BLaER1 treated with 17β-estradiol and CSF1 and Interleukin-3, amounts not matched to agents 10 nM and 100 nM (cell line): Measurements from ENCODE around the gene SMYD2.
A peak's percentile ranks its signal among the peaks of the same experiment; 100 is the strongest.

Source experiments
- H3K27ac ChIP-seq, 11 experiments: shearing (Covaris generic); formaldehyde crosslinking; 2 replicates each; pipeline ENCODE4 v1.8.1; 2022
- H3K27me3 ChIP-seq, 11 experiments: shearing (Covaris generic); formaldehyde crosslinking; 2 replicates each; pipeline ENCODE4 v1.8.1; 2022
- H3K36me3 ChIP-seq, 11 experiments: shearing (Covaris generic); formaldehyde crosslinking; 2 replicates each; pipeline ENCODE4 v1.8.1; 2022
- H3K4me1 ChIP-seq, 10 experiments: shearing (Covaris generic); formaldehyde crosslinking; 2 replicates each; pipeline ENCODE4 v1.8.1; 2022
- H3K4me2 ChIP-seq, 11 experiments: shearing (Covaris generic); formaldehyde crosslinking; 2 replicates each; pipeline ENCODE4 v1.8.1; 2022
- H3K4me3 ChIP-seq, 10 experiments: shearing (Covaris generic); formaldehyde crosslinking; 2 replicates each; pipeline ENCODE4 v1.8.1; 2022
- H3K9ac ChIP-seq, 11 experiments: shearing (Covaris generic); formaldehyde crosslinking; 2 replicates each; pipeline ENCODE4 v1.8.1; 2022
- H3K9me3 ChIP-seq, 11 experiments: shearing (Covaris generic); formaldehyde crosslinking; replicated peaks in 1 of 11; 2 replicates each; pipeline ENCODE4 v1.8.1; 2022
- H4K20me1 ChIP-seq, 11 experiments: shearing (Covaris generic); formaldehyde crosslinking; 2 replicates each; pipeline ENCODE4 v1.8.1; 2022
- Cebpa-rat ChIP-seq, 11 experiments: shearing (Covaris generic); IDR thresholded peaks; 2 replicates each; pipeline ENCODE4 v1.8.1; 2022

Gene SMYD2

GRCh38 chr1:214327514-214327913 lies 46.6 kb downstream of the SMYD2 start:
- TF ChIP-seq Cebpa-rat (IDR thresholded peaks at IDR 0.05), result no peak
- H3K4me3 ChIP-seq, result no peak overlapping the region
- H3K9ac ChIP-seq, result peak overlapping the region in 1 of 11 experiments; percentile 16; a peak in 1 of 22 replicates
- no peaks in the 10 kb centered on the region for H3K9me3 ChIP-seq
- H3K4me1 ChIP-seq, result peaks cover 13 to 21% (median 18%) of the 10 kb centered on the region in 10 experiments; a peak in 18 of 20 replicates
- H3K27me3 ChIP-seq, result no peaks in the 10 kb centered on the region
- peaks cover 0 to 18% (median 0%) of the 10 kb centered on the region in 11 experiments; a peak in 2 of 22 replicates for H4K20me1 ChIP-seq
- no peak overlapping the region for H3K27ac ChIP-seq
- H3K36me3 ChIP-seq, result peaks cover 7 to 59% (median 29%) of the 10 kb centered on the region in 11 experiments; a peak in 19 of 22 replicates
- H3K4me2 ChIP-seq, result peak overlapping the region in 10 of 11 experiments; percentile 1 to 44 (median 18); a peak in 11 of 22 replicates

GRCh38 chr1:214328770-214329469 lies 48.0 kb downstream of the SMYD2 start:
- no peak for TF ChIP-seq Cebpa-rat (IDR thresholded peaks at IDR 0.05)
- Histone ChIP-seq H4K20me1 (peaks cover 0 to 19% (median 0%) of the 10 kb centered on the region in 11 experiments; a peak in 2 of 22 replicates), H3K9ac (no peak overlapping the region), H3K4me2 (no peak overlapping the region), H3K4me1 (peaks cover 13 to 22% (median 16%) of the 10 kb centered on the region in 10 experiments; a peak in 18 of 20 replicates), H3K4me3 (no peak overlapping the region), H3K36me3 (peaks cover 8 to 52% (median 30%) of the 10 kb centered on the region in 11 experiments; a peak in 20 of 22 replicates), H3K27ac (no peak overlapping the region), H3K9me3 (no peaks in the 10 kb centered on the region), H3K27me3 (no peaks in the 10 kb centered on the region)

DNA sequence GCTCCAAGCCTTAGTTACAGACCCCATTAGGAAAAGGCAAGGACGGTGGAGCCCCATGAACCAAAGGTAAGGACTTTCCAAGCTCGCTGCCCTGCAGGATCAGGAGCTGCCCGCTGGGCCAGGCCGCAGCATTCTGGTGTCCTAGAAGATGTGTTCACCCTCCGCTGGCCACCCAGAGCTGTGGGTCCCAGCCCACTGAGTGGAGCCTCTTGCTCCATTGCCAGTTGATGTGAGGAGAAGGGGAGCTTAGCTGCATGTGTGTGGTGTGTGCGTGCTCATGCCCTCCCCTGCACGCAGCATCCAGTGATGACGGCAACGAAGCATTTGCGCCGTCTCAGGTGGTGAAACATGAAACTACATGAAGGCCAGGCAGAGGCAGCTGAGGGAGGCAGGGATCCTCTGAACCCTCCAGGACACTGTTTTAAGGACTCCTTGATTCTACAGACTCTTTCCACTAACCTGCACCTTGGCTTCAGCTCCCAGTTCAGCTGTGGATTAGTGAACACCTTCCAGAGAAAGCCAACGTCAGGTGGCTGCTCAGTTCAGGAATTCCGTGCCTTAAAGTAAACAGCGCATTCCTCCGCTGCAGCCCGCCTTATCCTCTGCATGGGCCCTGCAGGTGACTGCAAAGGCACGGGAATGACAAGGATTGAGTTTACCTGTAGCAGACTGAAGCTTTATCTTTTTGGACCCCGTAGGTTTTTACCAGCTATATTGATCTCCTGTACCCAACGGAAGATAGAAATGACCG lies 48.7 kb downstream of the SMYD2 start:
- peaks cover 12 to 54% (median 35%) of the 10 kb centered on the region in 11 experiments; a peak in 20 of 22 replicates for H3K36me3 ChIP-seq
- peaks cover 0 to 19% (median 0%) of the 10 kb centered on the region in 11 experiments; a peak in 2 of 22 replicates for H4K20me1 ChIP-seq
- no peak overlapping the region for H3K27ac ChIP-seq
- TF ChIP-seq Cebpa-rat (IDR thresholded peaks at IDR 0.05), result no peak
- H3K9ac ChIP-seq, result no peak overlapping the region
- no peaks in the 10 kb centered on the region for H3K9me3 ChIP-seq
- H3K4me2 ChIP-seq, result no peak overlapping the region
- H3K27me3 ChIP-seq, result no peaks in the 10 kb centered on the region
- peaks cover 13 to 22% (median 16%) of the 10 kb centered on the region in 10 experiments; a peak in 18 of 20 replicates for H3K4me1 ChIP-seq
- no peak overlapping the region for H3K4me3 ChIP-seq

DNA sequence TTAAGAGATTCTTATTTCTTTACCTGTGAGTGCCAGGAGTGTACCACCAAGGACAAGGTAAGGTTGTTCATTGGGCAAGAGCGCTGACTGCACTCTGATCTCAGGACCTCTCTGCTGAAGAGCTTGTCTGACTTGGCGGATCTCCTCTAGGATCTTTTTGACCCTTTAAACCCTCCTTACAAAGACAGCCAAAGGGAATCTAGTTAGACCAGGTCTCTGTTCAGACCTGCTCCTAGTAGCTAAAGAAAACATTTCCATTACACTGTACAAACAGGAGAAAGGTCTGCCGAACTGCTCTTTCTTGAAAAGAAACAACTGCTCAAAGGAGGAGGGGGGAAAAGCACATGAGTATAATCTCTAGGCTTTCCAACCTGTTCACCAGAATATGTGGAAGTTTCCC lies 49.3 kb downstream of the SMYD2 start:
- Histone ChIP-seq H3K9me3 (no peaks in the 10 kb centered on the region), H3K27ac (no peak overlapping the region), H3K4me1 (peaks cover 13 to 22% (median 16%) of the 10 kb centered on the region in 10 experiments; a peak in 18 of 20 replicates), H4K20me1 (peaks cover 0 to 19% (median 0%) of the 10 kb centered on the region in 11 experiments; a peak in 2 of 22 replicates), H3K27me3 (no peaks in the 10 kb centered on the region), H3K36me3 (peaks cover 10 to 53% (median 35%) of the 10 kb centered on the region in 11 experiments; a peak in 20 of 22 replicates), H3K4me2 (no peak overlapping the region), H3K4me3 (no peak overlapping the region), H3K9ac (no peak overlapping the region)
- no peak for TF ChIP-seq Cebpa-rat (IDR thresholded peaks at IDR 0.05)

- H3K27me3 ChIP-seq, result no peaks in the 10 kb centered on the region
- no peak overlapping the region for H3K9ac ChIP-seq
- H3K36me3 ChIP-seq, result peaks cover 9 to 54% (median 31%) of the 10 kb centered on the region in 11 experiments; a peak in 20 of 22 replicates
- TF ChIP-seq Cebpa-rat (IDR thresholded peaks at IDR 0.05), result no peak
- H4K20me1 ChIP-seq, result peaks cover 0 to 19% (median 0%) of the 10 kb centered on the region in 11 experiments; a peak in 2 of 22 replicates
- peaks cover 13 to 22% (median 16%) of the 10 kb centered on the region in 10 experiments; a peak in 18 of 20 replicates for H3K4me1 ChIP-seq
- H3K9me3 ChIP-seq, result no peaks in the 10 kb centered on the region
- H3K27ac ChIP-seq, result no peak overlapping the region
- no peak overlapping the region for H3K4me2 ChIP-seq
- H3K4me3 ChIP-seq, result no peak overlapping the region
Observed at GRCh38 chr1:214330715-214331114, 49.8 kb downstream of the SMYD2 start.

- H3K36me3 ChIP-seq, result peaks cover 9 to 54% (median 31%) of the 10 kb centered on the region in 11 experiments; a peak in 20 of 22 replicates
- no peak overlapping the region for H3K4me2 ChIP-seq
- H3K4me3 ChIP-seq, result no peak overlapping the region
- no peaks in the 10 kb centered on the region for H3K9me3 ChIP-seq
- H3K9ac ChIP-seq, result no peak overlapping the region
- peaks cover 13 to 22% (median 16%) of the 10 kb centered on the region in 10 experiments; a peak in 18 of 20 replicates for H3K4me1 ChIP-seq
- H4K20me1 ChIP-seq, result peaks cover 0 to 19% (median 0%) of the 10 kb centered on the region in 11 experiments; a peak in 2 of 22 replicates
- no peak overlapping the region for H3K27ac ChIP-seq
- H3K27me3 ChIP-seq, result no peaks in the 10 kb centered on the region
- no peak for TF ChIP-seq Cebpa-rat (IDR thresholded peaks at IDR 0.05)
Observed at GRCh38 chr1:214331180-214331579, 50.2 kb downstream of the SMYD2 start.

DNA sequence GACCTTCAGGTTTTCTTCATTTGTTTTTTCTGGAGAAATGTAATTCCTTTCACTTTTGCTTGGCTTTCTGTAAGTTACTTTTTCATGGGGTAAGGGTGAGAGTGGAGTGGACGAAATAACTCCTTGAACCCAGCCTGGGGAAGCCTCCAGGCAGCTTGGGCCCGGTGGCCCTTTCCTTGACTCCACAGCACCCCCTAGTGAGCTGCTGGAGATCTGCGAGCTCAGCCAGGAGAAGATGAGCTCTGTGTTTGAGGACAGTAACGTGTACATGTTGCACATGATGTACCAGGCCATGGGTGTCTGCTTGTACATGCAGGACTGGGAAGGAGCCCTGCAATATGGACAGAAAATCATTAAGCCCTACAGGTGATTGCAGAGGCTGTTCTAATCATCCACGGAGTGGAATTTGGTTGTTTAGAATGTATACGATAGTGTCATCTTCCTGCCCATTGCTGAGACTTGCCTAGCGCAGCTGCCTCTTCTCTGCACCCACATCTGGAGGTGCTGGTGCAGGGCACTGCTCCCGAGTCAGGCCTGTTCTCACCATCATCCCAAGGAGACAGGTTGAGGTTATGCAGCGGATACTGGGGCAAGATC lies 51.0 kb downstream of the SMYD2 start:
- H3K27me3 ChIP-seq, result no peaks in the 10 kb centered on the region
- no peak overlapping the region for H3K27ac ChIP-seq
- H3K36me3 ChIP-seq, result peaks cover 9 to 48% (median 31%) of the 10 kb centered on the region in 11 experiments; a peak in 20 of 22 replicates
- no peaks in the 10 kb centered on the region for H3K9me3 ChIP-seq
- peaks cover 8 to 15% (median 10%) of the 10 kb centered on the region in 10 experiments; a peak in 18 of 20 replicates for H3K4me1 ChIP-seq
- no peak overlapping the region for H3K9ac ChIP-seq
- H4K20me1 ChIP-seq, result peaks cover 0 to 19% (median 0%) of the 10 kb centered on the region in 11 experiments; a peak in 2 of 22 replicates
- no peak for TF ChIP-seq Cebpa-rat (IDR thresholded peaks at IDR 0.05)
- no peak overlapping the region for H3K4me2 ChIP-seq
- H3K4me3 ChIP-seq, result no peak overlapping the region

- no peaks in the 10 kb centered on the region for H3K9me3 ChIP-seq
- H4K20me1 ChIP-seq, result peaks cover 0 to 16% (median 0%) of the 10 kb centered on the region in 11 experiments; a peak in 2 of 22 replicates
- no peak overlapping the region for H3K9ac ChIP-seq
- peak overlapping the region in 2 of 11 experiments; percentile 7 to 18; a peak in 1 of 22 replicates for H3K27ac ChIP-seq
- TF ChIP-seq Cebpa-rat (IDR thresholded peaks at IDR 0.05), result no peak
- peaks cover 11 to 55% (median 33%) of the 10 kb centered on the region in 11 experiments; a peak in 20 of 22 replicates for H3K36me3 ChIP-seq
- H3K27me3 ChIP-seq, result no peaks in the 10 kb centered on the region
- peaks cover 0 to 4% (median 0%) of the 10 kb centered on the region in 10 experiments; a peak in 1 of 20 replicates for H3K4me1 ChIP-seq
- no peak overlapping the region for H3K4me3 ChIP-seq
- no peak overlapping the region for H3K4me2 ChIP-seq
Observed at GRCh38 chr1:214332946-214333798, 52.2 kb downstream of the SMYD2 start.
